ENCODE measurements around the gene DHRSX.

The DHRSX gene

DNA sequence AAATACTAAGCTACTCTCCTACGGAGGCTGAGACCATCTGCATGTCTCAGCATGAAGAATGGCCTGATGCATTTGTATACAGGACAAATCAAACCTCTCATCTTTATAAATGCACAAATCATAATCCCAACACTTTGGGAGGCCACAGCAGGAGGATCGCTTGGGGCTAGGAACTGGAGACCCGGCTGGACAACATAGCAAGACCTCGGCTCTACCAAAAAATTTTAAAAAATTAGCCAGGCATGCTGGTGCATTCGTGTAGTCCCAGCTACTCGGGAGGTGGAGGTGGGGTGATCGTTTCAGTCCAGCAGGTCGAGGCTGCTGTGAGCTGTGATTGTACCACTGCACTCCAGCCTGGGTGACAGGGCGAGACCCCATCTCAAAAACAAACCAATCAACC, 262.8 kb downstream of the DHRSX start:
- POLR2A ChIA-PET (ENCODE audit: low non-redundant PET), result no interaction called here
- no peak overlapping the region for H3K27ac ChIP-seq
- TF ChIP-seq, protein P1, sequence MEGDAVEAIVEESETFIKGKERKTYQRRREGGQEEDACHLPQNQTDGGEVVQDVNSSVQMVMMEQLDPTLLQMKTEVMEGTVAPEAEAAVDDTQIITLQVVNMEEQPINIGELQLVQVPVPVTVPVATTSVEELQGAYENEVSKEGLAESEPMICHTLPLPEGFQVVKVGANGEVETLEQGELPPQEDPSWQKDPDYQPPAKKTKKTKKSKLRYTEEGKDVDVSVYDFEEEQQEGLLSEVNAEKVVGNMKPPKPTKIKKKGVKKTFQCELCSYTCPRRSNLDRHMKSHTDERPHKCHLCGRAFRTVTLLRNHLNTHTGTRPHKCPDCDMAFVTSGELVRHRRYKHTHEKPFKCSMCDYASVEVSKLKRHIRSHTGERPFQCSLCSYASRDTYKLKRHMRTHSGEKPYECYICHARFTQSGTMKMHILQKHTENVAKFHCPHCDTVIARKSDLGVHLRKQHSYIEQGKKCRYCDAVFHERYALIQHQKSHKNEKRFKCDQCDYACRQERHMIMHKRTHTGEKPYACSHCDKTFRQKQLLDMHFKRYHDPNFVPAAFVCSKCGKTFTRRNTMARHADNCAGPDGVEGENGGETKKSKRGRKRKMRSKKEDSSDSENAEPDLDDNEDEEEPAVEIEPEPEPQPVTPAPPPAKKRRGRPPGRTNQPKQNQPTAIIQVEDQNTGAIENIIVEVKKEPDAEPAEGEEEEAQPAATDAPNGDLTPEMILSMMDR (conservative IDR thresholded peaks at IDR 0.05; ENCODE audit: low read depth), result no peak
- CTCF ChIA-PET, result no interaction called here
- DNase-seq (ENCODE audit: low spot score), result no peak

DNA sequence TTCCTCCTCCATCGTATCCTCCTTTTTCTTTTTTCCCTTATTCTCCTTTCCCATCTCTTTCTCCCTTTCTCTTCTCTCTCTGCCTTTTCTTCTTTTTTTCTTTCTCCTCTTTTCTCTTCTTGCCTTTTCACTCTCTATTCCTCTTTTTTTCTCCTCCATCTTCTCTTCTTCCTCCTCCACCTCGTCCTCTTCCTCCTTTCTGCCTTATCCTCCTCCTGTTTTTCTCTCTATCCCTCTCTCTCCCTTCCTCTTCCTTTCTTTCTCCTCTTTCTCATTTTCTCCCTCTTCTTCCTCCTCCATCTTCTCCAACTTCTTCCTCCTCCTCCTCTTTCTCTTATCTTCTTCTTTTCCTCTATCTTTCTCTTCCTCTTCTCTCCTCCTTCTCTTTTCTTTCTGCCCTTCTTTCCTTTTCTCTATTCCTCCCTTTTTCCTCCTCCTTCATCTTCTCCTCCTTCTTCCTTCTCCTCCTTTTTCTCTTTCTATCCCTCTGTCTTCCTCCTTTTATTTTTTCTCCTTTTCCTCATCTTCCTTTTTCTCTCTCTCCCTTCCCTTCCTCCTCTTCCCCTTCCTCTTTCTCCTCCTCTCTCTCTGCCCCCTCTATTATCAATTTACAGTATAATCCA, 269.1 kb downstream of the DHRSX start:
- DNase-seq (ENCODE audit: low spot score), result no peak
- TF ChIP-seq, protein P1 (conservative IDR thresholded peaks at IDR 0.05; ENCODE audit: low read depth), result no peak
- ChIA-PET POLR2A (ENCODE audit: low non-redundant PET) (no interaction called here), CTCF (no interaction called here)
- H3K27ac ChIP-seq, result no peak overlapping the region

DNA sequence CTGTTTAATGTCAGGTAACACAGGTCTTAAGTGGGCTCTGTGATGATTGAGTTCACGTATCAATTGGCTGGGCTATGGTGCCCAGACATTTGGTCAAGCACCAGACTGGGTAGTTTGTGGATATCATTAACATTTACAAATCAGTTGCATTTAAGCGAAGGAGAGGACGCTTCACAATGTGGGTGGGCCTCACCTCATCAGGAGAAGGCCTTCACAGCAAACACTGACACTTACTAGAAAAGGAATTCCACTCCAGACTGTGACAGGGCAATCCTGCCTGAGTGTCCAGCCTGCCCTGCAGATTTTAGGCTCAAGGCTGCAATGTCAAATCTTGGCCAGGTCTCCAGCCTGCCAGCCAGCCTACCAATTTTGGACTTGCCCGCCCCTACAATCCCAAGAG, 270.3 kb downstream of the DHRSX start:
- CTCF ChIA-PET, result no interaction called here
- no peak overlapping the region for H3K27ac ChIP-seq
- TF ChIP-seq, protein P1 (conservative IDR thresholded peaks at IDR 0.05; ENCODE audit: low read depth), result no peak
- POLR2A ChIA-PET (ENCODE audit: low non-redundant PET), result no interaction called here
- no peak for DNase-seq (ENCODE audit: low spot score)

DNA sequence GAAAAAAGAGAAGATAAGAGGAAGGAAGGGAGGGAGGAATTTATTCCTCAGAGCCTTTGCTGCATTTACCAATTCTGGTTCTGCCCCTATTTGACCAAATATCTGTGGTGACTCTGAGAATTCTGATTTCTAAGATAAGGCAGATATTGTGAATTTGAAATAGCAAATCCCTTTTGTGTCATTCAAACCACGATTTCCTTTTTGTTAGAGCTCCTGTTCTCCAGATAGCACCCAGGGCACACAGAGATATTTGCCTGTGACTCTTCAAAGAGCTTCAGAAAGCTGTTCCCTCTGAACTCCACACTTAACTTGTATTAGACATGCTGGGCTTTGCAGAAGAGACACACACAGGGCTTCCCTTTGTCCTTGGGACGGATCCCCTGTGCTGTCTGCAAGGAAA, 272.2 kb downstream of the DHRSX start:
- POLR2A ChIA-PET (ENCODE audit: low non-redundant PET), result no interaction called here
- no peak for DNase-seq (ENCODE audit: low spot score)
- CTCF ChIA-PET, result no interaction called here
- H3K27ac ChIP-seq, result no peak overlapping the region
- TF ChIP-seq, protein P1 (conservative IDR thresholded peaks at IDR 0.05; ENCODE audit: low read depth), result no peak

DNA sequence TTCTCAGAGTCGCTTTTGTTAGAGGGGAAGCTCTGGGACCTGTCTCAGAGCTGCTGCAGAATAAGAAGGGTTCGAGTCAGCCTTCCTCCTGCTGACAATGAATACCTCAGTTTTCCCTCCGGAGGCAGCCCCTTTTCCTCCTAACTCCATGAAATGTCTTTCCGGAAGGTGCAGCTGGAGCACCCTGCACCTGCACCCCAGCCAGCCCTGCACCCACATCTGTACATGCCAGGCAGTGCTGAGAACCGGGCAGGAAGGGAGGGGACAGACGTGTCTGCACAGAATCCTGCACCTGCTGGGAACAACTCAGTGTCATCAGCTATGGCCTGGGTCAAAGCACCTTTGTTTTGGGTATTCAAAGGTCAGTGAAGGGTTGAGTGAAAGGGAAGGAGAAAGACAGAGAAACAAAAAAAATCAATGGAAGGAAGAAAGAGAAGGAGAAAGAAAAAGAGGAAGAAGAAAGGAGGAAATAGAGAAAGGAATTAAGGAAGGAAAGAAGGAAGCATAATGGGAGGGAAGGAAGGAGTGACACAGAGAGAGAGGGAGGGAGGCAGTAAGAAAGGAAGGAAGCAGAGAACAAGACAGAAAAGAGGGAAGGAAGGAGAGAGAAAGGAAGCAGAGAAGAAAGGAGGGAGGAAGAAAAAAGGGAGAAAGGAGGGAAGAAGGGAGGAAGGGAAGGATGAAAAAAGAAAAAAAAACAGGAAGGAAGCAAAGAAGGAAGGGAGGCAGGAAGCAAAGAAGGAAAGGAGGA, 273.7 kb downstream of the DHRSX start:
- TF ChIP-seq, protein P1 (conservative IDR thresholded peaks at IDR 0.05; ENCODE audit: low read depth), result no peak
- no peak overlapping the region for H3K27ac ChIP-seq
- CTCF ChIA-PET, result no interaction called here
- DNase-seq (ENCODE audit: low spot score), result no peak
- POLR2A ChIA-PET (ENCODE audit: low non-redundant PET), result no interaction called here

DNA sequence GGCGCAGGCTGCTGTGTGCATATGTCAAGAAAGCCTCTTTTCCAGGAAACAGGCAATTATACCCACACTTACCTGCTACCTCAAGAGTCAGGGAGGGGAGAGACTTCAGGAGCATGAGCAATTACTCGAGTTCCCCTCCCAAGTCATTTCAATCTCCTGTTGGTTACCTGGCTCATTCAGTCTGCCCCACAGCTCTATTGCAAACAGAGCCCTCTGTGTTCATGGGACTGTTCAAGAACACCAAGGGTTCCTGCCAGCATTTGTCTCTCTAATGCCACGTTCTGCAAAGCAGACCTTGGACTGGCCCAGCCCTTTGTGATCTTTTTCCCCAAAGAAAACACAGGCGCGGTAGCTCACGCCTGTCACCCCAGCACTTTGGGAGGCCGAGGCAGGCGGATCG, 274.6 kb downstream of the DHRSX start:
- H3K27ac ChIP-seq, result no peak overlapping the region
- TF ChIP-seq, protein P1 (conservative IDR thresholded peaks at IDR 0.05; ENCODE audit: low read depth), result no peak
- POLR2A ChIA-PET (ENCODE audit: low non-redundant PET), result no interaction called here
- CTCF ChIA-PET, result no interaction called here
- no peak for DNase-seq (ENCODE audit: low spot score)

All from RWPE1 (cell line).